Endothelial cell of umbilical vein (primary cell): ENCODE results near the gene CC2D1A. TPM values are rescaled to one million over a fixed set of nuclear protein-coding genes. Genes with fewer than 3 reads are reported as not detected.

Experiments used
- BruUV-seq: library from RNA; stranded (reverse); fragments of 400-500 nt; replicated peaks from 2 replicates; lab custom pipeline; 2021; lab: Mats Ljungman, UMichigan
- CTCF ChIA-PET: fragments of 300-600, 350-600 bp; sonication (Branson Sonifier 250); formaldehyde crosslinking; loops from one replicate; lab custom pipeline; 2021; ENCODE audit warnings: antibody characterized with exemption, inconsistent platforms; lab: Charles Lee
- POLR2A ChIA-PET: fragments of 300-600, 350-600 bp; sonication (Branson Sonifier 250); formaldehyde crosslinking; loops from one replicate; lab custom pipeline; 2021; ENCODE audit warnings: antibody characterized with exemption, inconsistent platforms; lab: Charles Lee
- DNase-seq: peaks from one replicate; pipeline ENCODE4 v3.0.0-alpha.2; 2011; ENCODE audit warnings: low read depth, low spot score
- FAIRE-seq: peaks from 2 replicates; lab custom pipeline; 2011; peaks lifted over from hg19 to GRCh38; lab: Jason Lieb, UNC
- H2AFZ ChIP-seq: 2 replicates; pipeline ENCODE4 v1.6.0; 2012; ENCODE audit warnings: low read depth, low read length, control low read depth, inconsistent platforms
- H3K27ac ChIP-seq: 2 replicates; pipeline ENCODE4 v1.5.1; 2011; ENCODE audit warnings: low read depth, mild to moderate bottlenecking, control low read depth, low read length, moderate library complexity; ENCODE audit not compliant: insufficient read depth
- H3K27me3 ChIP-seq, 2 experiments: 2 replicates each; pipeline versions ENCODE4 v1.6.0 to v1.6.1; 2011; ENCODE audit warnings: low read length in 2 of 2, mixed read lengths in 1 of 2; ENCODE audit not compliant: control insufficient read depth in 2 of 2, insufficient read depth in 2 of 2
- H3K36me3 ChIP-seq, 2 experiments: 2 replicates in 1 of 2; 3 replicates in 1 of 2; pipeline ENCODE4 v1.5.1; 2011; ENCODE audit warnings: low read length in 2 of 2, mild to moderate bottlenecking in 1 of 2, moderate library complexity in 1 of 2; ENCODE audit not compliant: control insufficient read depth in 2 of 2, insufficient read depth in 2 of 2; ENCODE audit errors: extremely low read depth in 1 of 2
- H3K4me1 ChIP-seq: 3 replicates; pipeline ENCODE4 v1.5.1; 2011; ENCODE audit warnings: mild to moderate bottlenecking, low read length; ENCODE audit not compliant: control insufficient read depth, insufficient read depth; ENCODE audit errors: extremely low read depth
- H3K4me2 ChIP-seq: 2 replicates; pipeline ENCODE4 v1.6.1; 2011; ENCODE audit warnings: low read length, control low read depth, mixed read lengths; ENCODE audit not compliant: insufficient read depth
- H3K4me3 ChIP-seq, 3 experiments: fragments of 200-600 bp in 1 of 3; sonication (generic), shearing (Covaris generic) in 1 of 3; replicated peaks in 1 of 3; 2 replicates each; pipeline ENCODE4 v1.5.1; 2011 to 2016; ENCODE audit warnings: control low read depth in 3 of 3, low read length in 3 of 3, mild to moderate bottlenecking in 2 of 3, inconsistent platforms in 1 of 3, low read depth in 1 of 3, moderate library complexity in 1 of 3; ENCODE audit not compliant: insufficient read depth in 1 of 3
- H3K79me2 ChIP-seq: 2 replicates; pipeline ENCODE4 v1.6.0; 2012; ENCODE audit warnings: low read length, inconsistent platforms; ENCODE audit not compliant: control insufficient read depth, insufficient read depth
- H3K9ac ChIP-seq: replicated peaks from 2 replicates; pipeline ENCODE3; 2011; ENCODE audit warnings: low read length, control low read depth; ENCODE audit not compliant: insufficient read depth; ENCODE audit errors: extremely low read depth
- H3K9me1 ChIP-seq: replicated peaks from 3 replicates; pipeline ENCODE4 v1.6.0; 2011; ENCODE audit warnings: mild to moderate bottlenecking, low read length; ENCODE audit not compliant: control insufficient read depth, insufficient read depth; ENCODE audit errors: extremely low read depth
- H3K9me3 ChIP-seq: replicated peaks from 2 replicates; pipeline ENCODE4 v1.5.1; 2012; ENCODE audit warnings: low read length, inconsistent platforms; ENCODE audit not compliant: control insufficient read depth, insufficient read depth
- H4K20me1 ChIP-seq: replicated peaks from 2 replicates; pipeline ENCODE3; 2011; ENCODE audit warnings: mild to moderate bottlenecking, low read length; ENCODE audit not compliant: control insufficient read depth, insufficient read depth; ENCODE audit errors: extremely low read depth
- EZH2 ChIP-seq: IDR thresholded peaks from 2 replicates; pipeline ENCODE4 v1.6.1; 2012; ENCODE audit warnings: borderline replicate concordance, low read depth, mild to moderate bottlenecking, moderate library complexity, low read length, inconsistent platforms; ENCODE audit not compliant: severe bottlenecking
- FOS ChIP-seq: IDR thresholded peaks from 2 replicates; pipeline ENCODE4 v1.6.1; 2011; ENCODE audit warnings: mild to moderate bottlenecking, low read length, moderate library complexity, borderline replicate concordance; ENCODE audit not compliant: insufficient read depth
- JUN ChIP-seq: IDR thresholded peaks from 2 replicates; pipeline ENCODE4 v1.6.1; 2011; ENCODE audit warnings: borderline replicate concordance, low read depth; ENCODE audit not compliant: insufficient read length, insufficient read depth
- POLR2A ChIP-seq: IDR thresholded peaks from 2 replicates; pipeline ENCODE4 v1.6.1; 2012; ENCODE audit warnings: low read depth, mild to moderate bottlenecking, control low read depth, low read length
- dilution Hi-C: fragments of 300-500 bp; cut with MboI; formaldehyde crosslinking; loops from one replicate; pipeline ENCODE4 v1.15.0; 2019; ENCODE audit warnings: low sequenced_read_pairs; ENCODE audit not compliant: extremely low pct_ligation_motif_present
- intact Hi-C: fragments of 100-400 bp; cut with micrococcal nuclease; formaldehyde crosslinking; loops from one replicate; pipeline ENCODE4 v1.10.0; 2022
- polyA plus RNA-seq, 4 experiments: library from polyadenylated mRNA; depleted of rRNA in 3 of 4; stranded (reverse) in 3 of 4; unstranded in 1 of 4; fragments of >200 nt; gene quantifications; 2 replicates each; pipeline versions ENCODE4 v1.2.1 to v1.2.3, GENCODE V29; 2011 to 2012; ENCODE audit warnings: missing spikeins in 1 of 4
- total RNA-seq: library from RNA; stranded (reverse); gene quantifications from 2 replicates; pipeline ENCODE4 v1.2.3, GENCODE V29; 2021
- TF ChIP-seq, protein P1 (sequence below), 2 donors: IDR thresholded peaks; 1 replicate in 1 of 2; 2 replicates in 1 of 2; pipeline ENCODE4 v1.5.1; 2011; ENCODE audit warnings: low read length in 2 of 2, mild to moderate bottlenecking in 2 of 2, moderate library complexity in 2 of 2, control low read depth in 1 of 2, inconsistent platforms in 1 of 2, low read depth in 1 of 2; ENCODE audit not compliant: insufficient read depth in 1 of 2; ENCODE audit errors: extremely low read depth in 1 of 2
- TF ChIP-seq, protein P2 (sequence below): IDR thresholded peaks from 2 replicates; pipeline ENCODE4 v1.6.1; 2011; ENCODE audit not compliant: insufficient read depth, insufficient read length

The CC2D1A gene
- total and polyA plus RNA-seq, 2 donors (not counting 3 experiments of a cell fraction or from before 2014, with no cell fraction given): 13.6 to 33.7 TPM

DNA sequence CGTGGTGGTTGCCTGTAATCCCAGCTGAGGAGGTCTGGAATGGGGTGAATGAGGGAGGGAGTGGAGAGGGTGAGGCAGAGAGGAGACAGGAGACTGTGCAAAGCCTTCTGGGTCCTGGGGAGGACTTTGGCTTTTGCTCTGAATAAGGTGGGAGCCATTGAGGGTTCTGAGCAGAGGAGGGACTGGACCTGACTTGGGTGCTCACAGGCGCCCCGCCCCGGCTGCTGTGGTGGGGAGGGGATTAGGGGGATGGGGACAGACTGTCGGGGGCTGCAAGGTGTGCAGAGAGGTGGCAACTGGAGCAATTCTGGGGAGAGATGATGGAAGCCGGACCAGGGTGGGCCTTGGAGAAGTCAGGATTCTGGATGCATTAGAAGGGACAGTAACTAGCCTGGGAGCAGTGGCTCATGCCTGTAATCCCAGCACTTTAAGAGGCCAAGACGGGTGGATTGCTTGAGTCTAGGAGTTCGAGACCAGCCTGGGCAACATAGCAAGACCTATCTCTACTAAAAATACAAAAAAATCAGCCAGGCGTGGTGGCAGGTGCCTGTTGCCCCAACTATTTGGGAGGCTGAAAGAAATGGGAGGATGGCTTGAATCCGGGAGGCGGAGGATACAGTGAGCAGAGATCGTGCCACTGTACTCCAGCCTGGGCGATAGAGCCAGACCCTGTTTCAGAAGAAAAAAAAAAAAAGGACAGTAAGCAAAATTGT lies 45.2 kb upstream of the CC2D1A start:
- FAIRE-seq: no peak
- H3K4me3 ChIP-seq: no peak overlapping the region
- no TSS peak for BruUV-seq

More for the DNA sequence above, 45.2 kb upstream of the CC2D1A start:
- H3K36me3 ChIP-seq: no peaks in the 10 kb centered on the region
- no peaks in the 10 kb centered on the region for H3K9me3 ChIP-seq
- H4K20me1 ChIP-seq: no peaks in the 10 kb centered on the region
- H3K27ac ChIP-seq: peak overlapping the region; percentile 99
- H3K9ac ChIP-seq: no peak overlapping the region
- peaks cover 11% of the 10 kb centered on the region for H3K4me1 ChIP-seq
- TF ChIP-seq, protein P1, sequence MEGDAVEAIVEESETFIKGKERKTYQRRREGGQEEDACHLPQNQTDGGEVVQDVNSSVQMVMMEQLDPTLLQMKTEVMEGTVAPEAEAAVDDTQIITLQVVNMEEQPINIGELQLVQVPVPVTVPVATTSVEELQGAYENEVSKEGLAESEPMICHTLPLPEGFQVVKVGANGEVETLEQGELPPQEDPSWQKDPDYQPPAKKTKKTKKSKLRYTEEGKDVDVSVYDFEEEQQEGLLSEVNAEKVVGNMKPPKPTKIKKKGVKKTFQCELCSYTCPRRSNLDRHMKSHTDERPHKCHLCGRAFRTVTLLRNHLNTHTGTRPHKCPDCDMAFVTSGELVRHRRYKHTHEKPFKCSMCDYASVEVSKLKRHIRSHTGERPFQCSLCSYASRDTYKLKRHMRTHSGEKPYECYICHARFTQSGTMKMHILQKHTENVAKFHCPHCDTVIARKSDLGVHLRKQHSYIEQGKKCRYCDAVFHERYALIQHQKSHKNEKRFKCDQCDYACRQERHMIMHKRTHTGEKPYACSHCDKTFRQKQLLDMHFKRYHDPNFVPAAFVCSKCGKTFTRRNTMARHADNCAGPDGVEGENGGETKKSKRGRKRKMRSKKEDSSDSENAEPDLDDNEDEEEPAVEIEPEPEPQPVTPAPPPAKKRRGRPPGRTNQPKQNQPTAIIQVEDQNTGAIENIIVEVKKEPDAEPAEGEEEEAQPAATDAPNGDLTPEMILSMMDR (IDR thresholded peaks at IDR 0.05; ENCODE audit: extremely low read depth in 1 of 2, insufficient read depth in 1 of 2, low read depth in 1 of 2, low read length in 2 of 2): no peak
- TF ChIP-seq EZH2 (no peak), FOS (no peak), POLR2A (no peak), JUN (no peak)
- TF ChIP-seq, protein P2, sequence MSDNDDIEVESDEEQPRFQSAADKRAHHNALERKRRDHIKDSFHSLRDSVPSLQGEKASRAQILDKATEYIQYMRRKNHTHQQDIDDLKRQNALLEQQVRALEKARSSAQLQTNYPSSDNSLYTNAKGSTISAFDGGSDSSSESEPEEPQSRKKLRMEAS: no peak
- POLR2A ChIA-PET: interaction anchor here (1.8 to 2.0 kb wide), 2 partner anchors 21 to 24 kb away, joined by 16 to 25 read pairs; no protein-coding TSS in a partner anchor
- H3K27me3 ChIP-seq: no peaks in the 10 kb centered on the region
- CTCF ChIA-PET: interaction anchor here (0.9 to 6.1 kb wide), 12 partner anchors 8 to 212 kb away, joined by 3 to 77 read pairs (median 18); partner anchors contain the start of genes C19orf53, MISP3 and ZSWIM4
- H3K79me2 ChIP-seq: no peaks in the 10 kb centered on the region
- dilution Hi-C loops (no loop called here), intact Hi-C loops (no loop called here)
- H2AFZ ChIP-seq: no peak overlapping the region
- no peak overlapping the region for H3K4me2 ChIP-seq
- H3K9me1 ChIP-seq: no peaks in the 10 kb centered on the region
- no peak for DNase-seq
